Epithelial cell of esophagus (primary cell): ENCODE measurements around the gene SNAPIN.
A peak's percentile ranks its signal among the peaks of the same experiment; 100 is the strongest.

ENCODE experiments used
- DNase-seq: peaks from one replicate; pipeline ENCODE4 v3.0.0; 2010; ENCODE audit warnings: low read depth
- H3K4me3 ChIP-seq: 2 replicates; pipeline ENCODE4 v1.5.1; 2011; ENCODE audit warnings: mild to moderate bottlenecking, low read length, control low read depth
- CTCF ChIP-seq: IDR thresholded peaks from 2 replicates; pipeline ENCODE4 v1.5.1; 2011; ENCODE audit warnings: low read depth, mild to moderate bottlenecking, low read length, control low read depth, inconsistent platforms; ENCODE audit not compliant: insufficient read depth; ENCODE audit errors: missing control alignments

The SNAPIN gene

GRCh38 chr1:153678519-153679336 is 20.2 kb downstream of the SNAPIN start, which contains the start of gene NPR1:
Gene NPR1 (plus strand): TSS chr1:153678688. CDS start chr1:153679109, 421 bp downstream.
- no peak for TF ChIP-seq CTCF
- DNase-seq, result peak; percentile 29
- peak within 1 kb of the TSS; percentile 25 for H3K4me3 ChIP-seq

GRCh38 chr1:153679337-153680119 is 21.0 kb downstream of the SNAPIN start:
- peak; percentile 15 for TF ChIP-seq CTCF
- no peak for DNase-seq
- H3K4me3 ChIP-seq, result no peak overlapping the region

DNA sequence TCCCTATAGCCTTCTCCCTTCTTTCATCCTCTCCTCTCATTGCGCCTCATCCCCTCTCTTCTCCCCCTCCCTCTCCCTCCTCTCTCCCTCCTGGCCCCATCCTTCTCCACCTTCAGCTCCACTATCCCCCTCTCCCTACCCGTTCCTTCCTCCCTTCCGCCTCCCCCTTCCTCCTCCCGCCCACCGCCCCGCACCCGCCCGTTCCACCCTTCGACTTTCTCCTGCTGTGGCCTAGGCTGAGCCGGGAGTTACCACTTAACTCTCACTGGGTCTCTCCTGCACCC is 21.6 kb downstream of the SNAPIN start:
- no peak for TF ChIP-seq CTCF
- DNase-seq, result no peak
- no peak overlapping the region for H3K4me3 ChIP-seq

DNA sequence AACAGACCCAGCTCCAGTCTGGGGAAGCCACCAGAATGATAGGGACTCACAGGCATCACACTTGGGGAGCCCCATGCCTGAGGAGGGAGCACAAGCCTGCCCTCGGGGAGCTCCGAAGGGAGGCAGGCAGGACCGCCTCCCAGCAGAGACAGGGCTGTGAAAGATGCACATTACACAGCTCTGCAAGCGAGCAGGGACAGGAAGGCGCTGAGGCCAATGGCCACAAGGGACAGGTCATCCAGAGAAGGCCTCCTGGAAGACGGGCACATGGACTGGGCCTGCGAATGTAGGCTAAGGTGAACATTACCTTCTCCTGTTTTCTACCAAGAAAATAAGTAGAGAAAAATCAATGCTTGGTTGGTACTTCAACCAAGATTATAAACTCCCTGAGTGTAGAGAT is 24.2 kb downstream of the SNAPIN start:
- DNase-seq, result no peak
- TF ChIP-seq CTCF, result no peak
- H3K4me3 ChIP-seq, result no peak overlapping the region

GRCh38 chr1:153683854-153684253 is 25.4 kb downstream of the SNAPIN start:
- no peak overlapping the region for H3K4me3 ChIP-seq
- TF ChIP-seq CTCF, result no peak
- peak; percentile 81 for DNase-seq

GRCh38 chr1:153684892-153685291 is 26.4 kb downstream of the SNAPIN start:
- no peak overlapping the region for H3K4me3 ChIP-seq
- TF ChIP-seq CTCF, result no peak
- DNase-seq, result no peak
